Upper lobe of right lung (tissue), 1 donor: ENCODE measurements around the gene METAP2. TPM values are rescaled to one million over a fixed set of nuclear protein-coding genes. Genes with fewer than 3 reads are reported as not detected.

Source experiments
- ATAC-seq: fragments of 200-7000 bp; cut with Tn5 transposase; one replicate; pipeline ENCODE4 v1.9.1; 2020; ENCODE audit warnings: mild to moderate bottlenecking, moderate library complexity
- DNase-seq: peaks from one replicate; pipeline ENCODE4 v3.0.0-alpha.2; 2020
- H3K27ac ChIP-seq: fragments of 200-600 bp; one replicate; pipeline ENCODE4 v1.8.0; 2022
- H3K27me3 ChIP-seq: fragments of 200-600 bp; one replicate; pipeline ENCODE4 v1.8.0; 2022; ENCODE audit warnings: mild to moderate bottlenecking
- H3K36me3 ChIP-seq: fragments of 200-600 bp; one replicate; pipeline ENCODE4 v1.8.0; 2022
- H3K4me1 ChIP-seq: fragments of 200-600 bp; one replicate; pipeline ENCODE4 v1.8.0; 2022
- H3K4me3 ChIP-seq: fragments of 200-600 bp; one replicate; pipeline ENCODE4 v1.8.0; 2022; ENCODE audit warnings: mild to moderate bottlenecking
- H3K9me3 ChIP-seq: fragments of 200-600 bp; one replicate; pipeline ENCODE4 v1.8.0; 2022
- intact Hi-C: fragments of 100-400 bp; cut with DNase I; formaldehyde crosslinking; loops from one replicate; pipeline ENCODE4 v1.11.0; 2022
- total RNA-seq: library from RNA; stranded (reverse); fragmentation: NEBNext Ultra II Directional; extraction: Animal tissue kit (Norgen Biotek cat#: 25700); gene quantifications from one replicate; pipeline ENCODE4 v1.2.1, GENCODE V29; 2021
- TF ChIP-seq, protein P1 (sequence below): fragments of 200-600 bp; IDR thresholded peaks from one replicate; pipeline ENCODE4 v1.8.0; 2022; ENCODE audit warnings: antibody characterized with exemption
- donor health status: DM: no; HTN: yes; CAD: no; lungs with severe emphysema.

METAP2 gene
- total RNA-seq, 1 donor from 2014 or later = 53.8 TPM

DNA sequence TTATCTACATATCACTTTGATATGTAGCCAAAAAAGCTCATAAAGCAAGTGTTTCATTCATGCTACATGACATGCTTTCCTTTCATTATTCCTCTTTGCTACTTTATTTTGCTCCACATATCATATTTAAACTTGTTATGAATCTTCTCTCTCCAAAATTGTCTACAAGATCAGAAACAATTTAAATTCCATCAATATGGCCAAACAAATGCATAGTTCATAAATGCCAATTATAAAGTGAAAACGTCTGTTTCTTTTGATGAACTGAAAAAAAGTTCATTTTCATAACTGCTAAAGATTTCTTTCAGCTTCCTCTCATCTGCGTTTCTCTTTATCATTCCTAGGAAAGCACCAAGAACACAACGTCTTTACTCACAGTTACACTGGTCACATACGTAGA is 54.5 kb downstream of the METAP2 start:
- H3K27me3 ChIP-seq = no peaks in the 10 kb centered on the region
- intact Hi-C loops = no loop called here
- no peak overlapping the region for H3K4me3 ChIP-seq
- H3K9me3 ChIP-seq = no peaks in the 10 kb centered on the region
- TF ChIP-seq, protein P1, sequence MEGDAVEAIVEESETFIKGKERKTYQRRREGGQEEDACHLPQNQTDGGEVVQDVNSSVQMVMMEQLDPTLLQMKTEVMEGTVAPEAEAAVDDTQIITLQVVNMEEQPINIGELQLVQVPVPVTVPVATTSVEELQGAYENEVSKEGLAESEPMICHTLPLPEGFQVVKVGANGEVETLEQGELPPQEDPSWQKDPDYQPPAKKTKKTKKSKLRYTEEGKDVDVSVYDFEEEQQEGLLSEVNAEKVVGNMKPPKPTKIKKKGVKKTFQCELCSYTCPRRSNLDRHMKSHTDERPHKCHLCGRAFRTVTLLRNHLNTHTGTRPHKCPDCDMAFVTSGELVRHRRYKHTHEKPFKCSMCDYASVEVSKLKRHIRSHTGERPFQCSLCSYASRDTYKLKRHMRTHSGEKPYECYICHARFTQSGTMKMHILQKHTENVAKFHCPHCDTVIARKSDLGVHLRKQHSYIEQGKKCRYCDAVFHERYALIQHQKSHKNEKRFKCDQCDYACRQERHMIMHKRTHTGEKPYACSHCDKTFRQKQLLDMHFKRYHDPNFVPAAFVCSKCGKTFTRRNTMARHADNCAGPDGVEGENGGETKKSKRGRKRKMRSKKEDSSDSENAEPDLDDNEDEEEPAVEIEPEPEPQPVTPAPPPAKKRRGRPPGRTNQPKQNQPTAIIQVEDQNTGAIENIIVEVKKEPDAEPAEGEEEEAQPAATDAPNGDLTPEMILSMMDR = no peak
- no peak for ATAC-seq
- no peak for DNase-seq
- H3K27ac ChIP-seq = no peak overlapping the region
- no peaks in the 10 kb centered on the region for H3K4me1 ChIP-seq
- H3K36me3 ChIP-seq = no peaks in the 10 kb centered on the region

DNA sequence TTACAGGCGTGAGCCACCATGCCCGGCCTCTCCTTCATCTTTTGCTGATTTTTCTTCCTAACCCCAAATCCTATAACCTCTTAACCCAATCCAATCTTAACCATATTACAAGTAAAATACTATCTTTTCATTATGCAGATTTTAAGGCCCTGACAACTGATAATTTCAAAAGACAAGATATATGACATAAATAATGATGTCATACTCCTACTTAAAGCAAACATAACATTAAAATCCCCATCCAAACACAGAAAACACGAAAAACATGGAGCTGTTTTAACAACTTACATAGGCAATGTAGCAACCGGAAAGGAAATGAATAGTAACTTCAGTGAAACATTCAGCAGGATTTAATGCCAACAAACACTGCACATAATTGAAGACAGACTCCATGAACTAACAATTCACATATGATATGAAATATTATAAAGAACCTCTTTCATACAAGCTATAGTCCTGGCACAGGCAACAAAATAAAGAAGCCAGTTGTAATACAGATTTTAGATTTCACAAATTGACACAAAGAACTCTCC is 55.8 kb downstream of the METAP2 start:
- TF ChIP-seq, protein P1 = no peak
- H3K27ac ChIP-seq = no peak overlapping the region
- ATAC-seq (no peak), DNase-seq (no peak)
- H3K9me3 ChIP-seq = no peaks in the 10 kb centered on the region
- no peaks in the 10 kb centered on the region for H3K36me3 ChIP-seq
- no peaks in the 10 kb centered on the region for H3K27me3 ChIP-seq
- H3K4me1 ChIP-seq = no peaks in the 10 kb centered on the region
- no peak overlapping the region for H3K4me3 ChIP-seq
- intact Hi-C loops = no loop called here

DNA sequence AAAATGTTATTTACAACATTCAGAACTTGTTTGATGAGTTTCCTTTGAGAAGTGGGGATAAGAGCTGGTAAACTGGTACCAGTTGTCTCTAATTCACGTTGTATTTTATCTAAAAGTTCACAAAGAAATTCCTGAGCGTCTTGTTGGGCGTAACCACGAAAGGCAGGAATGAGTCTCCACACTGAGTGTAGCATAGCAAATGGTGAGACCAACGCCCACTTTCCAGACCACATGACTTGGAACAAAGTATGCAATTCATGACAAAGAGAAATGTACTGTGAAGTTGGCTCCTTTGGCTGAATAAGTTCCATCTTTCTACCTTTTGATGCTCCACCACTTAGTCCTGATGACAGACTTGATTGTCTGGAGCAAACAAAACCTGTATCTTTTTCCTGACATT is 58.9 kb downstream of the METAP2 start:
- DNase-seq = no peak

DNA sequence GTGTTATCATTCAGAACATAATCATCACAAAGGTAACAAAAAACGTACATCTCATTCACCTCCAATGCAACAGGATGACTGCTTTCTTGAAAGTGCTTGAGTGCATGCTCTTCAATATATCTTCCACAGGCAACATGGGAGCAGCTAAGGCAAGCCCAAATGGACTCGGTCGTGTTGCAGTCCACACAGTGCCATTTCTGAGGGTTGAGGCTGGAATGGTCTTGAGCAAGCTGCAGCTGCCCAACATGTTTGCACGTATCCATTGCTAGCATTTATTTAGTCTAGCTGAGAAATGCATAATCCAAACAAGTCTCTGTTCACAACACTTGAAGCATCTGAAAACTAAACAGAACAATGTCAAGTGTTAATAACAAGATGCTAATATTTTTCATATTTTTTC is 60.0 kb downstream of the METAP2 start:
- no peaks in the 10 kb centered on the region for H3K4me1 ChIP-seq
- no peak overlapping the region for H3K4me3 ChIP-seq
- H3K36me3 ChIP-seq = no peaks in the 10 kb centered on the region
- intact Hi-C loops = no loop called here
- ATAC-seq (peak; percentile 20), DNase-seq (no peak)
- TF ChIP-seq, protein P1 = no peak
- no peak overlapping the region for H3K27ac ChIP-seq
- no peaks in the 10 kb centered on the region for H3K9me3 ChIP-seq
- no peaks in the 10 kb centered on the region for H3K27me3 ChIP-seq

More for the DNA sequence above, 58.9 kb downstream of the METAP2 start:
- intact Hi-C loops = no loop called here
- TF ChIP-seq, protein P1 = no peak
- H3K27me3 ChIP-seq = no peaks in the 10 kb centered on the region
- H3K9me3 ChIP-seq = no peaks in the 10 kb centered on the region
- no peaks in the 10 kb centered on the region for H3K4me1 ChIP-seq
- H3K4me3 ChIP-seq = no peak overlapping the region
- no peaks in the 10 kb centered on the region for H3K36me3 ChIP-seq
- no peak overlapping the region for H3K27ac ChIP-seq
- peak; percentile 66 for ATAC-seq

DNA sequence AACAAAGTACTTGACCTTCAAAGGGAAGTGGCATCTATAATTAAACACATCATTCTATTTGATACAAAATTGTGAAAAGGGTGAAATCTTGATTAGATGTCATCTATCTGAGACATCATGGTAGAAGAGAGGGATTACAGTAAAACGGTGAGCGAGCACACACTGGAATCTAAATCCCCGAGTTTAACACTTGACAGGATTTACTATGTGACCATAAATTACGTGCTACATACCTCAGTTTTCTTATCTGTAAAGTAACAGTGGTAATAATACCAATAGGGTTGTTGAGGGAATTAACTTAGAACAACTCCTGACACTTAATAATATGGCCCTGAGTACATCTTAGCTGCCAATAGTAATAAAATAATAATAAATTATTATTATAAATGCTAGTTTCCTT is 64.1 kb downstream of the METAP2 start:
- no peaks in the 10 kb centered on the region for H3K9me3 ChIP-seq
- H3K27me3 ChIP-seq = no peaks in the 10 kb centered on the region
- TF ChIP-seq, protein P1 = no peak
- intact Hi-C loops = no loop called here
- H3K4me1 ChIP-seq = no peaks in the 10 kb centered on the region
- no peaks in the 10 kb centered on the region for H3K36me3 ChIP-seq
- H3K27ac ChIP-seq = no peak overlapping the region
- ATAC-seq = no peak
- H3K4me3 ChIP-seq = no peak overlapping the region
- no peak for DNase-seq

DNA sequence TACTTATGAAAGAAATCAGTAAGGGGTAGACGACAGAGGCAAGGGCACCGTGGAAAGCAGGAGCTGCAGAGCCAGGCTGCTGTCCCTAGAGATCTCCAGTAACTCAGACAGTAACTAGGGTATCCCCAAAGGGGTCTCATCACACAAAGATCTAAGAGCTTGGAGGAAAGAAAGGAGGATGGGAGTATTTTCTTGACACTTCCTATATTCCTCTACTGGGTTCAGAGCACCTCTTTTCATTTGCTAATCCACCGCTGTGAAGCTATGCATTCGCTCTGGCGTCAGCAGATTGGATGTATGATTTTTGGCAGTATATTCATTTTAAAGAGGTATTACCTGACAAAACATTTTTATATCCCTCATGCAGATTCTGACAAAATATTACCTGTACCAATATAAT is 64.7 kb downstream of the METAP2 start:
- no peaks in the 10 kb centered on the region for H3K4me1 ChIP-seq
- H3K27ac ChIP-seq = no peak overlapping the region
- H3K27me3 ChIP-seq = no peaks in the 10 kb centered on the region
- intact Hi-C loops = no loop called here
- TF ChIP-seq, protein P1 = no peak
- ATAC-seq (no peak), DNase-seq (no peak)
- H3K36me3 ChIP-seq = no peaks in the 10 kb centered on the region
- H3K9me3 ChIP-seq = no peaks in the 10 kb centered on the region
- H3K4me3 ChIP-seq = no peak overlapping the region
